WERI-Rb-1 (cell line): ENCODE data around the gene POLR3G.

ENCODE experiments used
- DNase-seq: peaks from one replicate; pipeline ENCODE4 v3.0.0-alpha.2; 2020
- H3K27ac ChIP-seq: fragments of 250-450 bp; sonication (Bioruptor Pico); 2 replicates; pipeline ENCODE4 v1.5.1; 2020; ENCODE audit warnings: mild to moderate bottlenecking, moderate library complexity
- H3K27me3 ChIP-seq: fragments of 250-450 bp; sonication (Bioruptor Pico); 2 replicates; pipeline ENCODE4 v1.5.1; 2021; ENCODE audit warnings: mild to moderate bottlenecking, low read depth, moderate library complexity; ENCODE audit not compliant: insufficient read depth, severe bottlenecking
- H3K36me3 ChIP-seq: fragments of 250-450 bp; sonication (Bioruptor Pico); 2 replicates; pipeline ENCODE4 v1.5.1; 2020; ENCODE audit warnings: mild to moderate bottlenecking, moderate library complexity
- H3K4me3 ChIP-seq: 2 replicates; pipeline ENCODE4 v1.5.1; 2011; ENCODE audit warnings: low read depth, mild to moderate bottlenecking, control low read depth, low read length
- H3K9me3 ChIP-seq: fragments of 250-450 bp; sonication (Bioruptor Pico); 2 replicates; pipeline ENCODE4 v1.5.1; 2021; ENCODE audit warnings: mild to moderate bottlenecking, moderate library complexity; ENCODE audit not compliant: severe bottlenecking
- TF ChIP-seq, protein P1 (sequence below): IDR thresholded peaks from 2 replicates; pipeline ENCODE4 v1.5.1; 2011; ENCODE audit warnings: low read depth, mild to moderate bottlenecking, control low read depth, inconsistent platforms, low read length

POLR3G gene

DNA sequence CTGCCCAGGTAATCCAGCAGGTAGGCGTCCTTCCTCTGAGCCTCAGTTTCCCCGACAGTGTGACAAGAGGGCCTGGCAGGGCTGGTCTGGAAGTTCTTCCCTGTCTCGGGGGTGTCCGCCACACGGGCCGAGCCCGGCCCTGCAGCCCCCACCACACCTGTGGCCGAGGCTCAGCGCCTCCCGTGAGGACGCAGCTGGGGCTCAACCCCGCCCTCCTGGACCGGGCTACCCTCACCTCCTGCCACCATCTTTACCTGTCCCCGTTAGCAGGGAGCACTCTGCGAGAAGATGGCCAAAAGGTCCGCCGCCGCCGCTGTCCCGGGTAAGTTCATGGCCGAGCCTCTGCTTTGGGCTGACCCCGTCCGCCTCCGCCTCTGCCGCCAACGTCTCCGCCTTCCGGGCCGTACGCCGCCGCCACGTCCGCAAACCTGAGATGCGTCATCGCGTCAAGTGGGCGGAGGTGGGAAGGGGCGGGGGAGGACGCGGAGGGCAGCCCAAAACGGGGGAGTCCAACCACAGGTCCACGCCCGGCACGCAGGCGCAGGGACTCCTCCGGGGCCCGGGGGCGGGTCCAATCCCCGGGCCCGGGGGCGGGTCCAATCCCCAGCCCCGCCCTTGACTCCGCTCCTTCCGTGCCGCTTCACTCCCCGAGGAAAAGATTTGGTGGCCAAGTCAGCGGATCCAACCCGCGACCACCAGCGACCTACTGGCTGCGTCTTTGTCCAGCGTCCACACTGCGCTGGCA is 54.7 kb downstream of the POLR3G start, which contains the start of gene LYSMD3:
LYSMD3 (minus strand) TSS at position 391 of the 745 bp plus-strand sequence. CDS start 4,295 bp downstream, outside the sequence.
- Histone ChIP-seq H3K27ac (peak within 1 kb of the TSS; percentile 66), H3K4me3 (peak within 1 kb of the TSS; percentile 98), H3K9me3 (no peaks in the 10 kb centered on the region), H3K27me3 (no peaks in the 10 kb centered on the region), H3K36me3 (peaks cover 4% of the 10 kb centered on the region)
- DNase-seq, result peak; percentile 98
- TF ChIP-seq, protein P1, sequence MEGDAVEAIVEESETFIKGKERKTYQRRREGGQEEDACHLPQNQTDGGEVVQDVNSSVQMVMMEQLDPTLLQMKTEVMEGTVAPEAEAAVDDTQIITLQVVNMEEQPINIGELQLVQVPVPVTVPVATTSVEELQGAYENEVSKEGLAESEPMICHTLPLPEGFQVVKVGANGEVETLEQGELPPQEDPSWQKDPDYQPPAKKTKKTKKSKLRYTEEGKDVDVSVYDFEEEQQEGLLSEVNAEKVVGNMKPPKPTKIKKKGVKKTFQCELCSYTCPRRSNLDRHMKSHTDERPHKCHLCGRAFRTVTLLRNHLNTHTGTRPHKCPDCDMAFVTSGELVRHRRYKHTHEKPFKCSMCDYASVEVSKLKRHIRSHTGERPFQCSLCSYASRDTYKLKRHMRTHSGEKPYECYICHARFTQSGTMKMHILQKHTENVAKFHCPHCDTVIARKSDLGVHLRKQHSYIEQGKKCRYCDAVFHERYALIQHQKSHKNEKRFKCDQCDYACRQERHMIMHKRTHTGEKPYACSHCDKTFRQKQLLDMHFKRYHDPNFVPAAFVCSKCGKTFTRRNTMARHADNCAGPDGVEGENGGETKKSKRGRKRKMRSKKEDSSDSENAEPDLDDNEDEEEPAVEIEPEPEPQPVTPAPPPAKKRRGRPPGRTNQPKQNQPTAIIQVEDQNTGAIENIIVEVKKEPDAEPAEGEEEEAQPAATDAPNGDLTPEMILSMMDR, result no peak

DNA sequence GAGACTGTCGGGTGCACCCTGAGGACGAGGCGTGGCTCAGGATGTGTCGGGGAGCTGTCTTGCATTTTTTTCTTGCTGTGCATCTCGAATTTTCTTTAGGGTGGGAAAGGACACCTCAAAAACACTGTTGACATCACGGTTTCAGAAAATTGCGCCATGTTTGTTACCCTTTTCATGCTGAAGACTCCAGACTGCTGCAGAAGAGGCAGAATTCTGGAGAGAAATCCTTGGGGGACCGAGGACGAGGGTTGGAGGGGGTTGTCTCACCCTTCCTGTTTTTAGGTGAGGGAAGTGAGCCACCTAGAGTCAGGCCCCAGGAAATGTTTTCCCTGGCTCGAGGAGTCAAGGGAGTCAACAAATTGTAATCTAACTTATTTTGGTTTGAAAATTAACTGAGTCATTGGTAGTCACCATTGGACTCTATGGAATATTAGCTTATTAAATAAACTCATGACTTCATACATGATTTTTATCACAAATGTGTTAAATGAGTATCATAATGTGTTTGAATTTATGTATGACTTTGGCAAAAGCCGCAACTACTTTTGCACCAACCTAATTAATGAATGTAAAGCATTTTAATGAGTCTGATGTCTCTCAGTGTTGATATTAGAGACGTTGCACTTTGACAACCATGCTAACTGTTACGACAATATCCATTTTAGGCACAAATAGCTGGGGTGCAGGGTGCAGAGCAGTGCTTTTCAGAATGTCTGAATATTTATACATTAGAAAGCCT is 55.4 kb downstream of the POLR3G start:
- DNase-seq, result peak; percentile 73
- no peaks in the 10 kb centered on the region for H3K27me3 ChIP-seq
- H3K4me3 ChIP-seq, result peak overlapping the region; percentile 98
- no peaks in the 10 kb centered on the region for H3K36me3 ChIP-seq
- no peaks in the 10 kb centered on the region for H3K9me3 ChIP-seq
- TF ChIP-seq, protein P1, result peak; percentile 60
- H3K27ac ChIP-seq, result peak overlapping the region; percentile 27; the same call in 1 of the 2 replicates

DNA sequence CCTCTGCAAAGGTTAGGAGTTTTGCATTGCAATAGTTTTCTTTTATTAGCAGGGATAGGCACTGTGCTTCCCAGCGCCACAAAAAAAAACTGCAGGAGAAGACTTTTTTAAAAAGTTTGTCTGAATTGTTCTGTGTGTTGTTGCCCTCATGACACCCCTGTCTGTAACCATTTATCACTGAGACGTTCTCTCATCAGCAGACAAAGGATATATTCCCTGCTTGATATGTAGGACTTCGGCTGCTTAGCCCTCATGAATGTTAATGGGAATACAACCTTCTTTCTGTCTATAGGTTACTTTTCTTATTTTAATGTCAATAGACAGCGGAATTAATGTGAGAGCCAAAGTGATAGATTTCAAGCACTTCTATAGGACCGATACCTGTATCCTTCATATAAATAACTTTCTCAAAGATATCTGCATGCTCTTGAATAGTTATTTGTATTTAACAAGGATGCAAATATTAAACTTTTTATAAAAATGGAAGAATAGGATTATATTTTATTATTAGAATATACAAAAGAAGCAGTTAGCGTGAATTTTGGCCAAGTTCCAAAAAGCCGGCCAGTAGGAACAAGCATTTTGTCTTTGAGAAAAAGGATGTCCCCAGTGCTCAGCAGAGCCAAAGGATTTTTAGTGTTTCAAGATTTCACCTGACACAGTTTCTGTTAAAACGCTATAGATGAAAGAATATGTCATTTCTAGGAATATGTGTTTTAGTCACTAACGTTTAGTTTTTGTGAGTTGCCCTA is 56.2 kb downstream of the POLR3G start:
- H3K36me3 ChIP-seq, result no peaks in the 10 kb centered on the region
- H3K9me3 ChIP-seq, result no peaks in the 10 kb centered on the region
- H3K27ac ChIP-seq, result no peak overlapping the region
- H3K27me3 ChIP-seq, result no peaks in the 10 kb centered on the region
- no peak overlapping the region for H3K4me3 ChIP-seq
- DNase-seq, result no peak
- TF ChIP-seq, protein P1, result no peak

DNA sequence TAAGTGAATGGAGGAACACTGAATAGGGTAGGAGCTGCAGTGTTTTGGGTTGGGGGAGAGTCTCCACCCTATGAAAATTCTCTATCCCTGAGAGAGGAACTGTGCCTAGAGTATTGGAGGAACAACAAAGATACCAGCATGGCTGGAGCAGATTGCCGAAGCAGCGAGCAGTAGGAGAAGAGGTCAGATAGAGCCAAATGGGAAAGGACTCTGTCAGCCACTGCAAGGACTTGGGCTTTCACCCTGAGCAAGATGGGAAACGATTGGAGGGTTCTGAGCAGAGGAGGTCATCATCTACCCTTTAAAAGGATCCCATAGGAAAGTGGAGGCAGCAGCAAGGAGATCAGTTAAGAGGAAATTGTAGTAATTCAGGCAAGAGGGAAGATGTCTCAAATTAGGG is 59.1 kb downstream of the POLR3G start:
- Histone ChIP-seq H3K36me3 (no peaks in the 10 kb centered on the region), H3K27me3 (no peaks in the 10 kb centered on the region), H3K27ac (no peak overlapping the region), H3K4me3 (no peak overlapping the region), H3K9me3 (no peaks in the 10 kb centered on the region)
- TF ChIP-seq, protein P1, result no peak
- DNase-seq, result no peak

DNA sequence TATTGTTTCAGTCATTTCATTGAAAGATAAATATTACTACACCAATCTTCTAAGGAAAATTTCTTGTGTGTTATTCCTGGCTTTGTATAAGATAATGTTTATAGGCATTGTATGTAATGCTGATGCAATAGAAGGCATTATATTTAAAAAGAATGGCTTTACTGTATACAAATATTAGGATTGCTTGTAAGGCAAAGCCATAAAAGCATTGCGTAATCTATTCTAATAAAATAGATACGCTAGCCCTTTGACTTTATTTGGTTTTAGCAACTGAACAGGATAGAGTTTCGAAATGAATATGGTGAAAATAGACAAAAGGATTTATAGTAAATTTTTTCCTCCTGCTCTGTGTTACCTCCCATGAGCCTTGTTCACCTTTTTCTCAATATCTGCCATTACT is 60.3 kb downstream of the POLR3G start:
- H3K4me3 ChIP-seq, result no peak overlapping the region
- no peaks in the 10 kb centered on the region for H3K36me3 ChIP-seq
- TF ChIP-seq, protein P1, result no peak
- no peak for DNase-seq
- no peaks in the 10 kb centered on the region for H3K27me3 ChIP-seq
- H3K9me3 ChIP-seq, result no peaks in the 10 kb centered on the region
- no peak overlapping the region for H3K27ac ChIP-seq
